ENCODE measurements around the gene STAC. TPM values are rescaled to one million over a fixed set of nuclear protein-coding genes. Genes with fewer than 3 reads are reported as not detected.

Gene STAC, protein sequence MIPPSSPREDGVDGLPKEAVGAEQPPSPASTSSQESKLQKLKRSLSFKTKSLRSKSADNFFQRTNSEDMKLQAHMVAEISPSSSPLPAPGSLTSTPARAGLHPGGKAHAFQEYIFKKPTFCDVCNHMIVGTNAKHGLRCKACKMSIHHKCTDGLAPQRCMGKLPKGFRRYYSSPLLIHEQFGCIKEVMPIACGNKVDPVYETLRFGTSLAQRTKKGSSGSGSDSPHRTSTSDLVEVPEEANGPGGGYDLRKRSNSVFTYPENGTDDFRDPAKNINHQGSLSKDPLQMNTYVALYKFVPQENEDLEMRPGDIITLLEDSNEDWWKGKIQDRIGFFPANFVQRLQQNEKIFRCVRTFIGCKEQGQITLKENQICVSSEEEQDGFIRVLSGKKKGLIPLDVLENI
- 1.8 to 2.9 TPM (median 2.5 TPM) in 5 replicates for total RNA-seq (2022; extraction: Qiagen RNA extraction; ENCODE audit: low read depth)

DNA sequence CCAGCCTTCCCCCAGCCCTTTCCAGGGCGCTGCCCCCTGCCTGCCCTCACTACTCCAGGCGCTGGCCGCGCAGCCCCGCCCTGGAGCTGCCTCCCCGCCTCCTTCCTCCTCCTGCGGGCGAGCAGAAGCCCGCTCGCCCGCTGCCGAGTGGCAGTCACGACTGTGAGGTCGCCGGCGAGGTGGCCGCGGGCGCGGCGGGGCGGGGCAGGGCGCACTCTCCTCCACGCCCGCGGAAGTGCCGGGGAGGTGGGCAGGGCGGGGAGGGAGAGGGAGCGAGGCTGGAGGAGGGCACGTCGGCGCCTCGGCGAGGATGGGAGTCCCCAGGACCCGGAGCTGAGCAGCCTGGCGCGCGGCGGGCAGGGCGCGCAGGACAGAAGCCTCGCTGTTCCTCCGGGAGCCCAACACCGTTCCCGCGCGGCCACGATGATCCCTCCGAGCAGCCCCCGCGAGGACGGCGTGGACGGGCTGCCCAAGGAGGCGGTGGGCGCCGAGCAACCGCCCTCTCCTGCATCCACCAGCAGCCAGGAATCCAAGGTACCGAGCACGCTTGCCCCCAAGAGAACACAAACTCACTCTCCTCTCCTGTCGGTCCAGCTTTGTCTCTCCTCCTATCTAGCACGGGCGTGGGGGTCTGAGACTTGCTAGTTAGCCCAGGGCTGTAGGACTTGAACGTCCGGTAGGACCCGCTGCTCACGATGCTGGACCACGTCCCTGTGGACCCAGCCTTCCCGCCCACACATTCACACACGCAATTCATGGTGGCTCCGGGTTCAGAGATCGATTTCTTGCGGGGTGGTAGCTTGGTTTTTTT, at the start of gene STAC:
Gene STAC, plus strand, starts transcription at position 284 of the 811 bp plus-strand sequence. Its CDS starts 140 bp downstream, at position 424.

